ENCODE measurements around the gene AVEN.

DNA sequence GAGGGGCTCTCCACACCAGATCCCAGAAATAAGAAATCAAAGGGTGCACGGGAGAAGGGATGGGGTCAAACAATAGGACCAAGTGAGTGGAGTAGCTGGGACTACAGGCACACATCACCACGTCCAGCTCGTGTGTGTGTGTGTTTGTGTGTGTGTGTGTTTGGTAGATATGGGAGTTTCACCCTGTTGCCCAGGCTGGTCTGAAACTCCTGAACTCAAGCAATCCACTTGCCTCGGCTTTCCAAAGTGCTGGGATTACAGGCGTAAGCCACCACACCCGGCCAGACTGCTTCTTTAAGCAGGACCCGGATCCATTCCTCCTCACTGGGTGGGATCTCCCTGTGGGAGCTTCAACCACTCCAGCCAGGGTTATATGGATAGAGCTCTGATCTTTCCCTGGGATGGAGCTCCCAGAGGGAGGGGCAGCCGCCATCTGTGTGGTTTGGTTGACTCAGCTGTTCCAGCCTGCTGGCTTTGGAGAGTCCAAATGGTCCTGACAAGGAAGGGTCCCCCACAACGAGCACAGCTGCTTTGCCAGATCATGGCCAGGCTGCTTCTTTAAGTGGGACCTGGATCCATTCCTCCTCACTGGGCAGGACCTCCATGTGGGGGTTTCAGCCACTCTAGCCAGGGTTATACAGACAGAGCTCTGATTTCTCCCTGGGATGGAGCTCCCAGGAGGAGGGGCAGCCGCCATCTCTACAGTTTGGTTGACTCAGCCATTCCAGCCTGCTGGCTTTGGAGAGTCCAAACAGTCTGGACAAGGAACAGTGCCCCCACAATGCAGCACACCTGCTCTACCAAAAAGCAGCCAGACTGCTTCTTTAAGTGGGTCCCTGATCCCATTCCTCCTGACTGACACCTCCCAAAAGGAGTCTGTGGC, 9.1 kb upstream of the AVEN start:
- TF ChIP-seq EZH2 (IDR thresholded peaks at IDR 0.05; ENCODE audit: borderline replicate concordance, low read depth, low read length, poor library complexity, severe bottlenecking), result no peak
- TF ChIP-seq, protein P1, sequence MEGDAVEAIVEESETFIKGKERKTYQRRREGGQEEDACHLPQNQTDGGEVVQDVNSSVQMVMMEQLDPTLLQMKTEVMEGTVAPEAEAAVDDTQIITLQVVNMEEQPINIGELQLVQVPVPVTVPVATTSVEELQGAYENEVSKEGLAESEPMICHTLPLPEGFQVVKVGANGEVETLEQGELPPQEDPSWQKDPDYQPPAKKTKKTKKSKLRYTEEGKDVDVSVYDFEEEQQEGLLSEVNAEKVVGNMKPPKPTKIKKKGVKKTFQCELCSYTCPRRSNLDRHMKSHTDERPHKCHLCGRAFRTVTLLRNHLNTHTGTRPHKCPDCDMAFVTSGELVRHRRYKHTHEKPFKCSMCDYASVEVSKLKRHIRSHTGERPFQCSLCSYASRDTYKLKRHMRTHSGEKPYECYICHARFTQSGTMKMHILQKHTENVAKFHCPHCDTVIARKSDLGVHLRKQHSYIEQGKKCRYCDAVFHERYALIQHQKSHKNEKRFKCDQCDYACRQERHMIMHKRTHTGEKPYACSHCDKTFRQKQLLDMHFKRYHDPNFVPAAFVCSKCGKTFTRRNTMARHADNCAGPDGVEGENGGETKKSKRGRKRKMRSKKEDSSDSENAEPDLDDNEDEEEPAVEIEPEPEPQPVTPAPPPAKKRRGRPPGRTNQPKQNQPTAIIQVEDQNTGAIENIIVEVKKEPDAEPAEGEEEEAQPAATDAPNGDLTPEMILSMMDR (conservative IDR thresholded peaks at IDR 0.05; ENCODE audit: low read depth, low read length), result no peak
